ENCODE results near the gene ZNF253.

DNA sequence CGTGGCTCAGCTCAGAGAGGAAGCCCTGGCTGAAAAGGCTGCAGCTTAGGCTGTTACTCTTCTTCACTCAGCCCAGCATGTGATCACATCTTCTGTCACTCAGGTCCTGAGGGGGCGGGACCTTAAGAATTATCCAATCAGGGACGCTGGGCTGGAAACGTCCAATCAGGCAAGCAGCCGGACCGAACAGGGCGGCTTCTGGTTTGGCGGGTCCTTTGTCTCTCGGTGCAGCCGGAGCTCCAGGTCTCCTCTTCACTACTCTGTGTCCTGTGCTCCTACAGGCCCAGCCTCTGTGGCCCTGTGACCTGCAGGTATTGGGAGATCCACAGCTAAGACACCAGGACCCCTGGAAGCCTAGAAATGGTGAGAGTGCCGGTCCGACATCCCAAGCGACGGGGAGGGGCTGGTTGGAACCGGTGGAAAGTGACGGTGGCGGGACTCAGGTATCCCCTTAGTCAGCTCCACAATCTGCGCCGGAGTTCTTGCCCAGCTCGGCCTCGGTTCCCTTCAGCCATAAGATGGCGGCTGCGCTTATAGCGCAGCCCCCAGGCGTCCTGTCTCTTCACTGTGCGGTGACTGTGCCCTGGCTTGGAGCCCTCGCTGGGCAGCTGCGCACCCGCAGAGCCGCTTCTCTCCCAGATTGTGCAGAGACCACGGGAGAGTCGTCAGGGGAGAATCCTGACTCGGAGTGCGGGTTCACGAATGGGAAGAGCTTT lies 35.2 kb downstream of the ZNF253 start, which contains the start of gene ZNF93:
- TF ChIP-seq POLR2A (IDR thresholded peaks at IDR 0.05; ENCODE audit: low read depth): no peak
- TF ChIP-seq, protein P1, sequence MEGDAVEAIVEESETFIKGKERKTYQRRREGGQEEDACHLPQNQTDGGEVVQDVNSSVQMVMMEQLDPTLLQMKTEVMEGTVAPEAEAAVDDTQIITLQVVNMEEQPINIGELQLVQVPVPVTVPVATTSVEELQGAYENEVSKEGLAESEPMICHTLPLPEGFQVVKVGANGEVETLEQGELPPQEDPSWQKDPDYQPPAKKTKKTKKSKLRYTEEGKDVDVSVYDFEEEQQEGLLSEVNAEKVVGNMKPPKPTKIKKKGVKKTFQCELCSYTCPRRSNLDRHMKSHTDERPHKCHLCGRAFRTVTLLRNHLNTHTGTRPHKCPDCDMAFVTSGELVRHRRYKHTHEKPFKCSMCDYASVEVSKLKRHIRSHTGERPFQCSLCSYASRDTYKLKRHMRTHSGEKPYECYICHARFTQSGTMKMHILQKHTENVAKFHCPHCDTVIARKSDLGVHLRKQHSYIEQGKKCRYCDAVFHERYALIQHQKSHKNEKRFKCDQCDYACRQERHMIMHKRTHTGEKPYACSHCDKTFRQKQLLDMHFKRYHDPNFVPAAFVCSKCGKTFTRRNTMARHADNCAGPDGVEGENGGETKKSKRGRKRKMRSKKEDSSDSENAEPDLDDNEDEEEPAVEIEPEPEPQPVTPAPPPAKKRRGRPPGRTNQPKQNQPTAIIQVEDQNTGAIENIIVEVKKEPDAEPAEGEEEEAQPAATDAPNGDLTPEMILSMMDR (IDR thresholded peaks at IDR 0.05): no peak
